Measurements from ENCODE around the gene FIBCD1. TPM values are rescaled to one million over a fixed set of nuclear protein-coding genes. Genes with fewer than 3 reads are reported as not detected.

The FIBCD1 gene
- total RNA-seq, 1 donor from 2014 or later, result not detected

DNA sequence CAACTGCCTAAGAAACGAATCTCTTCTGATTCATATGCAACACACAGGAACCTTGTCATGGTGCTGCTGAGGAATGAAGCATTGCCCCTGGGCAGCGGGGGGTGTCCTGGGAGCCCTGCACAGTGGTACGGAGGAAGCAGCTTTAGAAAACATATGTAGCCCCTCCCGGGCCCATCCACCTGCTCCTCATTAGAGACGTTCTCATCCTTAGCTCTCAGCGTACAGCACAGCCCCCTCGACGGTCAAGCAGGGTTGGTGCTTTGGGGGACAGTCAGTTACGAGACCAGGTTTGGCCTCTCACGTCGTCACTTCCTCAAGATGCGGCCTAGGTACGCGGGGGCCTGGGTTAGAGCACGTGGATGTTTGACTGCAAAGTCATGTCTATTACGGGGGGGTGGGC lies 41.5 kb upstream of the FIBCD1 start:
- Mint-ChIP-seq H3K4me3 (no peak overlapping the region), H3K4me1 (no peaks in the 10 kb centered on the region), H3K27ac (no peak overlapping the region), H3K9me3 (no peaks in the 10 kb centered on the region), H3K36me3 (ENCODE audit: low read depth) (no peaks in the 10 kb centered on the region), H3K27me3 (no peaks in the 10 kb centered on the region)
- no peak for DNase-seq
- intact Hi-C loops (cut with micrococcal nuclease), result no loop called here

- no peak overlapping the region for H3K27ac Mint-ChIP-seq
- no peaks in the 10 kb centered on the region for H3K9me3 Mint-ChIP-seq
- intact Hi-C loops (cut with micrococcal nuclease), result no loop called here
- DNase-seq, result no peak
- no peaks in the 10 kb centered on the region for H3K27me3 Mint-ChIP-seq
- no peaks in the 10 kb centered on the region for H3K4me1 Mint-ChIP-seq
- no peak overlapping the region for H3K4me3 Mint-ChIP-seq
- no peaks in the 10 kb centered on the region for H3K36me3 Mint-ChIP-seq (ENCODE audit: low read depth)
These were observed 40.7 kb upstream of the FIBCD1 start for GRCh38 chr9:130979591-130980385.

DNA sequence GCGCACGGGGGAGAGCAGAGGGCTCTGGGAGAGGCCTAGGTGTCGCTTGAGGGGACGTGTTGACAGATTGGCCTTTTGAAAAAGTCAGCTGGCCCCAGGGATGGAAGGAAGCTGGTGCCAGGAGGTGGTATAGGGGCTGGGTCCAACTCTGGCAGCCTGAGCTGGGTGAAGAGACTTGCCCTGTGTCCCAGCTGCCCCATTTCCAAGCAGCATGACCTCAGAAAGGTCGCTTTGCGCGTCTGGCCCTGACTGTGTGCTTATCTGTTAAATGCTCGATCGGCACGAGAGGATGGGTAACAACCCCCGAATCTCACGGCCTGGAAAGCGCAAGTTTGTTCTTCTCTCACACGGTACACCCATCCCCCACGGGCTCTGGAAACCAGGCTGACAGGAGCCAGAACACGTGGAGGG lies 38.8 kb upstream of the FIBCD1 start:
- intact Hi-C loops (cut with micrococcal nuclease), result no loop called here
- no peak overlapping the region for H3K4me3 Mint-ChIP-seq
- no peak overlapping the region for H3K27ac Mint-ChIP-seq
- no peaks in the 10 kb centered on the region for H3K9me3 Mint-ChIP-seq
- H3K36me3 Mint-ChIP-seq (ENCODE audit: low read depth), result no peaks in the 10 kb centered on the region
- no peak for DNase-seq
- H3K4me1 Mint-ChIP-seq, result no peaks in the 10 kb centered on the region
- H3K27me3 Mint-ChIP-seq, result no peaks in the 10 kb centered on the region

- no peaks in the 10 kb centered on the region for H3K27me3 Mint-ChIP-seq
These were observed 37.1 kb upstream of the FIBCD1 start for GRCh38 chr9:130975932-130976841.

DNA sequence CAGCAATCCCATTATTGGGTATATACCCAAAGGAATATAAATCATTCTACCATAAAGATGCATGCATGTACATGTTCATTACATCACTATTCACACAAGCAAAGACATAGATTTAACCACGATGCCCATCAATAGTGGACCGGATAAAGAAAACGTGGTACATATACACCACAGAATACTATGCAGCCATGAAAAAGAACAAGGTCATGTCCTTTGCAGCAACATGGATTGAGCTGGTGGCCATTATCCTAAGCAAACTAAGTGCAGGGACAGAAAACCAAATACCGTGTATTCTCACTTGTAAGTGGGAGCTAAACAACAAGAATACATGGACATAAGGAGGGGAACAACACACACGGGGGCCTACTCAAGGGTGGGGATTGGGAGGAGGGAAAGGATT lies 36.1 kb upstream of the FIBCD1 start:
- H3K36me3 Mint-ChIP-seq (ENCODE audit: low read depth), result no peaks in the 10 kb centered on the region
- intact Hi-C loops (cut with micrococcal nuclease), result no loop called here
- H3K27ac Mint-ChIP-seq, result no peak overlapping the region
- H3K4me1 Mint-ChIP-seq, result no peaks in the 10 kb centered on the region
- no peak overlapping the region for H3K4me3 Mint-ChIP-seq
- H3K9me3 Mint-ChIP-seq, result no peaks in the 10 kb centered on the region
- H3K27me3 Mint-ChIP-seq, result no peaks in the 10 kb centered on the region
- DNase-seq, result no peak

More at GRCh38 chr9:130975932-130976841, 37.1 kb upstream of the FIBCD1 start:
- H3K4me1 Mint-ChIP-seq, result no peaks in the 10 kb centered on the region
- no peaks in the 10 kb centered on the region for H3K9me3 Mint-ChIP-seq
- H3K36me3 Mint-ChIP-seq (ENCODE audit: low read depth), result no peaks in the 10 kb centered on the region
- no peak overlapping the region for H3K4me3 Mint-ChIP-seq
- H3K27ac Mint-ChIP-seq, result no peak overlapping the region
- no peak for DNase-seq
- intact Hi-C loops (cut with micrococcal nuclease), result no loop called here

- no peak for DNase-seq
- Mint-ChIP-seq H3K27ac (no peak overlapping the region), H3K4me3 (no peak overlapping the region), H3K9me3 (no peaks in the 10 kb centered on the region), H3K4me1 (no peaks in the 10 kb centered on the region), H3K36me3 (ENCODE audit: low read depth) (no peaks in the 10 kb centered on the region), H3K27me3 (no peaks in the 10 kb centered on the region)
- intact Hi-C loops (cut with micrococcal nuclease), result no loop called here
These were observed 35.6 kb upstream of the FIBCD1 start for GRCh38 chr9:130974697-130975096.

DNA sequence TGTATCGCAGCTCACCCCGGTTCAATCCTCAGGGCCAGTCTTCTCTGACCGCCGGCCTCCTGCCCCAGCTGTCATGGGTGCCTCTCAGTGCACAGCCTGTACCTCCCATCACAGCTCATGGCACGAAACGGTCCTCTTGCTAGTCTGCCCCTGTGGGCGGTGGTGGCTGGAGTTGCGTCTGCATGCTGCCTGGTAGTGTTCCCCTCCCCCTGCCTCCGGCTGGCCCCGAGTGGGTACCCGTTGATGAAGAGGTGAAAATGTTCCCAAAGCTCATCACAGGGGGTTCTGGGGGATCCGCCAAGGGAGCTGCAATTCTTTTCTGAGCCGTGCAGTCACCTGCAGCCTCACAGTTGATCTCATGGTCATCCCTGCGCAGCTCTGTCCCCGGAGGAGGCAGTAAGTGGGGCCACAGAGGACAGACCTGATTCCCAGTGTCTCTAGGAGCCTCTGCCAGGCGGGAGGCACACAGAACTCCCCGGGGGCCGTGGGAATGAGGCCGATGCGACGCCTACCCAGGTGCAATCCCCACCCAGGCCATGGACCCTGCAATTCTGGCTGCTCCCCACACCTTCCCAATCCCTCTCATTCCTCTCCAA lies 34.7 kb upstream of the FIBCD1 start:
- no peak for DNase-seq
- Mint-ChIP-seq H3K27me3 (no peaks in the 10 kb centered on the region), H3K4me3 (no peak overlapping the region)

GRCh38 chr9:130972957-130973685 lies 34.1 kb upstream of the FIBCD1 start:
- DNase-seq, result no peak
- Mint-ChIP-seq H3K36me3 (ENCODE audit: low read depth) (no peaks in the 10 kb centered on the region), H3K9me3 (no peaks in the 10 kb centered on the region), H3K4me3 (no peak overlapping the region), H3K27ac (no peak overlapping the region), H3K4me1 (no peaks in the 10 kb centered on the region), H3K27me3 (no peaks in the 10 kb centered on the region)
- intact Hi-C loops (cut with micrococcal nuclease), result no loop called here

More for the DNA sequence above, 34.7 kb upstream of the FIBCD1 start:
- H3K27ac Mint-ChIP-seq, result peak overlapping the region; percentile 41
- no peaks in the 10 kb centered on the region for H3K4me1 Mint-ChIP-seq
- intact Hi-C loops (cut with micrococcal nuclease), result no loop called here
- no peaks in the 10 kb centered on the region for H3K9me3 Mint-ChIP-seq
- no peaks in the 10 kb centered on the region for H3K36me3 Mint-ChIP-seq (ENCODE audit: low read depth)

- Mint-ChIP-seq H3K27ac (peak overlapping the region; percentile 41), H3K9me3 (no peaks in the 10 kb centered on the region), H3K27me3 (no peaks in the 10 kb centered on the region), H3K4me1 (no peaks in the 10 kb centered on the region), H3K36me3 (ENCODE audit: low read depth) (no peaks in the 10 kb centered on the region), H3K4me3 (no peak overlapping the region)
- DNase-seq, result no peak
- intact Hi-C loops (cut with micrococcal nuclease), result no loop called here
These were observed 33.4 kb upstream of the FIBCD1 start for GRCh38 chr9:130972277-130972956.

- H3K36me3 Mint-ChIP-seq (ENCODE audit: low read depth), result no peaks in the 10 kb centered on the region
- H3K9me3 Mint-ChIP-seq, result no peaks in the 10 kb centered on the region
These were observed 32.3 kb upstream of the FIBCD1 start for GRCh38 chr9:130971294-130971849.

DNA sequence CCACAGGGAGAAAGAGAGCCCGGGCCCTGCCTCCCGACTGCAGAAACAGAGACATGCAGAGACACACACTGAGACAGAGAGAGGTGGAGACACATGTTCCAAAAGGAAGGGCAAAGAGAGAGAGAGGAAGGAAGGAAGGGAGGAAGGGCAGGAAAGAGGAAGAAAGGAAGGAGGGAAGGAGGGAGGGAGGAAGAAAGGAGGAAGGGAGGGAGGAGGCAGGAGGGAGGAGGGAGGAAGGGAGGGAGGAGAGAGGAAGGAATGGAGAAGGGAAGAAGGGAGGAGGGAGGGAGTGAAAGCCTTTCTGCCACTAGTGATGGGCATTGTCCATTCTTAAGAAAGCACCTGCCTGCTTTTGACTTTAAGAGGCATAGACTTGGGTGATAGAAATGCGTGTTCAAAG lies 31.8 kb upstream of the FIBCD1 start:
- Mint-ChIP-seq H3K27ac (no peak overlapping the region), H3K27me3 (no peaks in the 10 kb centered on the region), H3K9me3 (no peaks in the 10 kb centered on the region), H3K4me3 (no peak overlapping the region), H3K4me1 (no peaks in the 10 kb centered on the region), H3K36me3 (ENCODE audit: low read depth) (no peaks in the 10 kb centered on the region)
- DNase-seq, result no peak
- intact Hi-C loops (cut with micrococcal nuclease), result no loop called here

More at GRCh38 chr9:130971294-130971849, 32.3 kb upstream of the FIBCD1 start:
- intact Hi-C loops (cut with micrococcal nuclease), result no loop called here
- Mint-ChIP-seq H3K27ac (no peak overlapping the region), H3K4me1 (no peaks in the 10 kb centered on the region), H3K27me3 (no peaks in the 10 kb centered on the region), H3K4me3 (no peak overlapping the region)
- DNase-seq, result no peak

- Mint-ChIP-seq H3K27me3 (no peaks in the 10 kb centered on the region), H3K27ac (no peak overlapping the region), H3K36me3 (ENCODE audit: low read depth) (no peaks in the 10 kb centered on the region), H3K9me3 (no peaks in the 10 kb centered on the region), H3K4me1 (no peaks in the 10 kb centered on the region), H3K4me3 (no peak overlapping the region)
- intact Hi-C loops (cut with micrococcal nuclease), result no loop called here
- no peak for DNase-seq
These were observed 31.0 kb upstream of the FIBCD1 start for GRCh38 chr9:130970052-130970451.

DNA sequence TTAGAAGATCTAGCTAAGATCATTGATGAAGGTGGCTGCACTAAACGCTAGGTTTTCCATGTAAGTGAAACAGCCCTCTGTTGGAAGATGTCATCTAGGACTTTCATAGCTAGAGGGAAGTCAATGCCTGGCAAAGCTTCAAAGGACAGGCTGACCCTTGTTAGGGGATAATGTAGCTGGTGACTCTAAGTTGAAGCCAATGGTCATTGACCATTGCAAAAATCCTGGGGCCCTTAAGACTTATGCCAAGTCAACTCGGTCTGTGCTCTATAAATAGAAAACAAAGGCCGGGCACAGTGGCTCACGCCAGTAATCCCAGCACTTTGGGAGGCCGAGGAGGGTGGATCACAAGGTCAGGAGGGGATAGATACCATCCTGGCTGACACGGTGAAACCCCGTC lies 26.6 kb upstream of the FIBCD1 start:
- peaks cover 3% of the 10 kb centered on the region for H3K9me3 Mint-ChIP-seq
- no peak for DNase-seq
- H3K27me3 Mint-ChIP-seq, result no peaks in the 10 kb centered on the region
- intact Hi-C loops (cut with micrococcal nuclease), result no loop called here
- no peak overlapping the region for H3K4me3 Mint-ChIP-seq
- H3K4me1 Mint-ChIP-seq, result no peaks in the 10 kb centered on the region
- H3K36me3 Mint-ChIP-seq (ENCODE audit: low read depth), result no peaks in the 10 kb centered on the region
- no peak overlapping the region for H3K27ac Mint-ChIP-seq

Data from activated CD4-positive, alpha-beta T cell treated with anti-CD3 and anti-CD28 coated beads, Interleukin-2, amount 10 ng/mL, durations not matched to agents 24 days and 14 days (primary cell).